HEK293 (cell line): ENCODE measurements around the gene ZNF503.

Source experiments
- CTCF ChIA-PET: fragments of 350-600 bp; formaldehyde crosslinking; extraction: SDS; loops from one replicate; lab custom pipeline; 2021; ENCODE audit warnings: antibody characterized with exemption; lab: Yijun Ruan, JAX
- POLR2A ChIA-PET: fragments of 300-600 bp; formaldehyde crosslinking; extraction: SDS; loops from one replicate; lab custom pipeline; 2020; ENCODE audit warnings: antibody characterized with exemption, inconsistent platforms; lab: Yijun Ruan, JAX
- H3K27ac ChIP-seq: fragments of 200-500 bp; sonication (Bioruptor generic); 2 replicates; pipeline ENCODE4 v1.5.1; 2014; ENCODE audit warnings: low read depth, low read length, control low read depth, inconsistent platforms; ENCODE audit errors: extremely low read depth
- H3K36me3 ChIP-seq, 2 experiments: fragments of 200-500 bp in 1 of 2; sonication (Bioruptor generic) in 1 of 2; 1 replicate in 1 of 2; 2 replicates in 1 of 2; pipeline ENCODE4 v1.5.1; 2014 to 2017; ENCODE audit warnings: inconsistent platforms in 2 of 2, low read length in 2 of 2; ENCODE audit not compliant: control insufficient read depth in 2 of 2, insufficient read depth in 1 of 2
- H3K4me1 ChIP-seq: fragments of 200-500 bp; sonication (Bioruptor generic); 2 replicates; pipeline ENCODE4 v1.5.1; 2014; ENCODE audit warnings: mild to moderate bottlenecking, low read length, inconsistent platforms; ENCODE audit not compliant: control insufficient read depth, insufficient read depth
- H3K4me3 ChIP-seq: 2 replicates; pipeline ENCODE4 v1.5.1; 2011; ENCODE audit warnings: low read depth, mild to moderate bottlenecking, control low read depth, low read length, moderate library complexity
- H3K9me3 ChIP-seq: fragments of 200-500 bp; sonication (Bioruptor generic); 2 replicates; pipeline ENCODE4 v1.5.1; 2014; ENCODE audit warnings: low read depth, low read length, inconsistent platforms; ENCODE audit not compliant: control insufficient read depth, insufficient read depth
- GLIS2 ChIP-seq: fragments of 450-650 bp; formaldehyde crosslinking; IDR thresholded peaks from 2 replicates; pipeline ENCODE4 v1.5.1; 2016; ENCODE audit warnings: missing biosample characterization, missing genetic modification characterization
- HIC1 ChIP-seq: fragments of 450-650 bp; formaldehyde crosslinking; IDR thresholded peaks from 2 replicates; pipeline ENCODE4 v1.5.1; 2016; ENCODE audit warnings: missing biosample characterization, missing genetic modification characterization
- KLF10 ChIP-seq: fragments of 450-650 bp; IDR thresholded peaks from 2 replicates; pipeline ENCODE4 v1.5.1; 2018; ENCODE audit warnings: missing biosample characterization, mild to moderate bottlenecking, missing genetic modification characterization
- KLF17 ChIP-seq: fragments of 450-650 bp; formaldehyde crosslinking; IDR thresholded peaks from 2 replicates; pipeline ENCODE4 v1.5.1; 2016; ENCODE audit warnings: missing biosample characterization, missing genetic modification characterization
- OVOL3 ChIP-seq: fragments of 450-650 bp; formaldehyde crosslinking; IDR thresholded peaks from 2 replicates; pipeline ENCODE4 v1.5.1; 2016; ENCODE audit warnings: missing biosample characterization, missing genetic modification characterization
- PBX3 ChIP-seq: sonication (generic); formaldehyde crosslinking; IDR thresholded peaks from 2 replicates; pipeline ENCODE4 v1.8.1; 2022; ENCODE audit warnings: mild to moderate bottlenecking, moderate library complexity, missing genetic modification reagents
- SP3 ChIP-seq: fragments of 450-650 bp; formaldehyde crosslinking; IDR thresholded peaks from 2 replicates; pipeline ENCODE4 v1.5.1; 2016; ENCODE audit warnings: missing biosample characterization, missing genetic modification characterization
- YY1 ChIP-seq: fragments of 450-650 bp; formaldehyde crosslinking; IDR thresholded peaks from 2 replicates; pipeline ENCODE4 v1.5.1; 2018; ENCODE audit warnings: missing biosample characterization, missing genetic modification characterization
- YY2 ChIP-seq: fragments of 450-650 bp; formaldehyde crosslinking; IDR thresholded peaks from 2 replicates; pipeline ENCODE4 v1.5.1; 2016; ENCODE audit warnings: missing biosample characterization, missing genetic modification characterization
- ZNF148 ChIP-seq: fragments of 450-650 bp; formaldehyde crosslinking; IDR thresholded peaks from 2 replicates; pipeline ENCODE4 v1.5.0; 2017; ENCODE audit warnings: missing biosample characterization, missing genetic modification characterization, borderline replicate concordance
- ZNF174 ChIP-seq: fragments of 450-650 bp; formaldehyde crosslinking; IDR thresholded peaks from 2 replicates; pipeline ENCODE4 v1.5.0; 2017; ENCODE audit warnings: missing biosample characterization, mild to moderate bottlenecking, missing genetic modification characterization
- ZNF184 ChIP-seq: fragments of 450-650 bp; IDR thresholded peaks from 2 replicates; pipeline ENCODE4 v1.5.1; 2018; ENCODE audit warnings: missing biosample characterization, mild to moderate bottlenecking, missing genetic modification characterization
- ZNF341 ChIP-seq: fragments of 450-650 bp; formaldehyde crosslinking; IDR thresholded peaks from 2 replicates; pipeline ENCODE4; 2016; ENCODE audit warnings: low read depth, missing biosample characterization, missing genetic modification characterization
- ZNF426 ChIP-seq: fragments of 450-650 bp; formaldehyde crosslinking; IDR thresholded peaks from 2 replicates; pipeline ENCODE4 v1.5.1; 2017; ENCODE audit warnings: missing biosample characterization, missing genetic modification characterization, mild to moderate bottlenecking, inconsistent platforms, moderate library complexity
- ZNF510 ChIP-seq: fragments of 450-650 bp; formaldehyde crosslinking; IDR thresholded peaks from 2 replicates; pipeline ENCODE4 v1.5.1; 2018; ENCODE audit warnings: mild to moderate bottlenecking, missing genetic modification characterization, missing biosample characterization; ENCODE audit not compliant: insufficient replicate concordance
- ZNF658 ChIP-seq: fragments of 450-650 bp; formaldehyde crosslinking; IDR thresholded peaks from 2 replicates; pipeline ENCODE4; 2016; ENCODE audit warnings: missing biosample characterization, missing genetic modification characterization
- ZNF664 ChIP-seq: fragments of 450-650 bp; formaldehyde crosslinking; IDR thresholded peaks from 2 replicates; pipeline ENCODE4 v1.5.1; 2016; ENCODE audit warnings: missing biosample characterization, missing genetic modification characterization
- ZNF830 ChIP-seq: fragments of 450-650 bp; IDR thresholded peaks from 2 replicates; pipeline ENCODE4 v1.5.0; 2018; ENCODE audit warnings: missing biosample characterization, missing genetic modification characterization, low read depth, mild to moderate bottlenecking, moderate library complexity

The ZNF503 gene

GRCh38 chr10:75406462-75407223 is 5.1 kb upstream of the ZNF503 start:
- Histone ChIP-seq H3K4me3 (no peak overlapping the region), H3K27ac (no peak overlapping the region), H3K36me3 (peaks cover 0 to 17% of the 10 kb centered on the region in 2 experiments; a peak in 1 of 3 replicates), H3K4me1 (no peaks in the 10 kb centered on the region), H3K9me3 (no peaks in the 10 kb centered on the region)
- TF ChIP-seq ZNF184 (no peak), OVOL3 (tag by site-specific recombination) (no peak), ZNF658 (no peak), ZNF341 (tag by site-specific recombination) (no peak), ZNF510 (no peak), KLF10 (no peak), ZNF426 (no peak), GLIS2 (no peak), ZNF830 (tag by site-specific recombination) (no peak), KLF17 (tag by site-specific recombination) (no peak), ZNF148 (no peak), YY2 (tag by site-specific recombination) (no peak), ZNF174 (tag by site-specific recombination) (no peak), PBX3 (CRISPR knock-in tag) (no peak), YY1 (no peak), HIC1 (no peak), SP3 (tag by site-specific recombination) (no peak), ZNF664 (tag by site-specific recombination) (no peak)
- POLR2A ChIA-PET: interaction anchor here (0.6 kb wide), 1 partner anchor 15 kb away, joined by 3 read pairs; no protein-coding TSS in a partner anchor
- CTCF ChIA-PET: interaction anchor here (1.2 kb wide), 1 partner anchor 10 kb away, joined by 3 read pairs; no protein-coding TSS in a partner anchor
